GM12878 (cell line): ENCODE data around the gene ARSA. TPM values are rescaled to one million over a fixed set of nuclear protein-coding genes. Genes with fewer than 3 reads are reported as not detected.

Experiments
- BACH1 ChIP-seq: fragments of 450-650 bp; IDR thresholded peaks from 2 replicates; pipeline ENCODE4 v1.6.1; 2017; ENCODE audit warnings: mild to moderate bottlenecking, borderline replicate concordance
- BHLHE40 ChIP-seq, 2 experiments: fragments of 450-650 bp in 1 of 2; IDR thresholded peaks; 2 replicates each; pipeline ENCODE4 v1.6.1; 2011 to 2017; ENCODE audit warnings: low read depth in 2 of 2, borderline replicate concordance in 1 of 2, improper control_type of control experiment in 1 of 2, low read length in 1 of 2, mild to moderate bottlenecking in 1 of 2
- CBFB ChIP-seq: IDR thresholded peaks from 2 replicates; pipeline ENCODE4 v1.6.1; 2016; ENCODE audit warnings: antibody characterized with exemption, low read depth
- CREB1 ChIP-seq: IDR thresholded peaks from 2 replicates; pipeline ENCODE4 v1.6.1; 2012; ENCODE audit warnings: low read depth, mild to moderate bottlenecking, inconsistent platforms
- FOXK2 ChIP-seq: fragments of 450-650 bp; IDR thresholded peaks from 2 replicates; pipeline ENCODE4 v1.6.1; 2017; ENCODE audit warnings: mild to moderate bottlenecking, moderate library complexity
- GATAD2B ChIP-seq: fragments of 450-650 bp; conservative IDR thresholded peaks from 2 replicates; pipeline ENCODE4 v1.6.1; 2017; ENCODE audit warnings: low read depth, mild to moderate bottlenecking, moderate library complexity
- MAX ChIP-seq: IDR thresholded peaks from 2 replicates; pipeline ENCODE4 v1.6.1; 2012; ENCODE audit warnings: low read depth, low read length, improper control_type of control experiment
- NBN ChIP-seq: fragments of 450-650 bp; IDR thresholded peaks from 2 replicates; pipeline ENCODE4 v1.6.1; 2016
- NR2C1 ChIP-seq: fragments of 450-650 bp; IDR thresholded peaks from 2 replicates; pipeline ENCODE4 v1.6.1; 2017; ENCODE audit warnings: antibody characterized with exemption, mild to moderate bottlenecking, moderate library complexity
- NR2C2 ChIP-seq: IDR thresholded peaks from 2 replicates; pipeline ENCODE4 v1.6.1; 2011; ENCODE audit warnings: borderline replicate concordance, low read depth; ENCODE audit not compliant: control insufficient read depth, insufficient read length
- PKNOX1 ChIP-seq: fragments of 450-650 bp; IDR thresholded peaks from 2 replicates; pipeline ENCODE4 v1.6.1; 2016; ENCODE audit warnings: mild to moderate bottlenecking
- PML ChIP-seq: IDR thresholded peaks from 2 replicates; pipeline ENCODE4 v1.6.1; 2012; ENCODE audit warnings: low read length, inconsistent platforms
- POLR2AphosphoS5 ChIP-seq: IDR thresholded peaks from 2 replicates; pipeline ENCODE4 v1.6.1; 2011; ENCODE audit warnings: mild to moderate bottlenecking, low read length, inconsistent platforms
- RBBP5 ChIP-seq: fragments of 200-600 bp; sonication (generic); conservative IDR thresholded peaks from 2 replicates; pipeline ENCODE4 v1.6.1; 2016
- RELA ChIP-seq: fragments of 450-650 bp; IDR thresholded peaks from 2 replicates; pipeline ENCODE4 v1.8.0; 2014; ENCODE audit warnings: borderline replicate concordance; ENCODE audit not compliant: partially characterized antibody
- SKIL ChIP-seq: fragments of 450-650 bp; IDR thresholded peaks from 2 replicates; pipeline ENCODE4 v1.6.1; 2017; ENCODE audit warnings: mild to moderate bottlenecking, low read depth, inconsistent platforms; ENCODE audit not compliant: poor library complexity, severe bottlenecking
- SMARCA5 ChIP-seq: fragments of 450-650 bp; IDR thresholded peaks from 2 replicates; pipeline ENCODE4 v1.6.1; 2017; ENCODE audit warnings: mild to moderate bottlenecking
- SREBF2 ChIP-seq: IDR thresholded peaks from 2 replicates; pipeline ENCODE4 v1.6.1; 2012; ENCODE audit warnings: mild to moderate bottlenecking, low read length
- TAF1 ChIP-seq: IDR thresholded peaks from 2 replicates; pipeline ENCODE4 v1.6.1; 2011; ENCODE audit warnings: mild to moderate bottlenecking, low read depth, low read length, borderline replicate concordance
- TCF12 ChIP-seq: IDR thresholded peaks from 2 replicates; pipeline ENCODE4 v1.6.1; 2011; ENCODE audit warnings: low read depth, mild to moderate bottlenecking, low read length
- YY1 ChIP-seq: IDR thresholded peaks from 2 replicates; pipeline ENCODE4 v1.6.1; 2011; ENCODE audit warnings: low read depth, mild to moderate bottlenecking, low read length
- ZNF207 ChIP-seq: fragments of 450-650 bp; IDR thresholded peaks from 2 replicates; pipeline ENCODE4 v1.6.1; 2014; ENCODE audit warnings: antibody characterized with exemption, mild to moderate bottlenecking, borderline replicate concordance
- polyA plus RNA-seq, 11 experiments: library from polyadenylated mRNA; depleted of rRNA in 4 of 11; unstranded in 6 of 11; stranded (reverse) in 5 of 11; fragments of >200 nt; fragmentation: Nextera tagmentation in 4 of 11; fragmentation: Illumina TruSeq in 1 of 11; extraction: Ambion mirVana in 4 of 11; extraction: Trizol in 1 of 11; gene quantifications; 1 replicate in 1 of 11; 2 replicates in 10 of 11; pipeline versions ENCODE4 v1.2.1 to v1.2.3, GENCODE V29; 2011 to 2016; ENCODE audit warnings: inconsistent platforms in 2 of 11, missing spikeins in 2 of 11, low read depth in 1 of 11
- total RNA-seq, 4 experiments: library from RNA; depleted of rRNA in 3 of 4; stranded (reverse); fragments of >200 nt in 3 of 4; fragmentation: Illumina TruSeq in 1 of 4; extraction: Trizol in 1 of 4; gene quantifications; 2 replicates each; pipeline versions ENCODE4 v1.2.1 to v1.2.3, GENCODE V29; 2013 to 2021
- TF ChIP-seq, protein P1 (sequence below): fragments of 450-650 bp; conservative IDR thresholded peaks from 2 replicates; pipeline ENCODE4 v1.6.1; 2017; ENCODE audit warnings: mild to moderate bottlenecking, moderate library complexity
- TF ChIP-seq, protein P2 (sequence below): IDR thresholded peaks from 2 replicates; pipeline ENCODE4 v1.6.1; 2012; ENCODE audit warnings: low read depth, low read length, improper control_type of control experiment

The ARSA gene
- total and polyA plus RNA-seq, 10 of the 15 experiments (the other 5 are each of a cell fraction or from before 2014, with no cell fraction given): 0.39 to 26.3 (median 9.8) TPM

DNA sequence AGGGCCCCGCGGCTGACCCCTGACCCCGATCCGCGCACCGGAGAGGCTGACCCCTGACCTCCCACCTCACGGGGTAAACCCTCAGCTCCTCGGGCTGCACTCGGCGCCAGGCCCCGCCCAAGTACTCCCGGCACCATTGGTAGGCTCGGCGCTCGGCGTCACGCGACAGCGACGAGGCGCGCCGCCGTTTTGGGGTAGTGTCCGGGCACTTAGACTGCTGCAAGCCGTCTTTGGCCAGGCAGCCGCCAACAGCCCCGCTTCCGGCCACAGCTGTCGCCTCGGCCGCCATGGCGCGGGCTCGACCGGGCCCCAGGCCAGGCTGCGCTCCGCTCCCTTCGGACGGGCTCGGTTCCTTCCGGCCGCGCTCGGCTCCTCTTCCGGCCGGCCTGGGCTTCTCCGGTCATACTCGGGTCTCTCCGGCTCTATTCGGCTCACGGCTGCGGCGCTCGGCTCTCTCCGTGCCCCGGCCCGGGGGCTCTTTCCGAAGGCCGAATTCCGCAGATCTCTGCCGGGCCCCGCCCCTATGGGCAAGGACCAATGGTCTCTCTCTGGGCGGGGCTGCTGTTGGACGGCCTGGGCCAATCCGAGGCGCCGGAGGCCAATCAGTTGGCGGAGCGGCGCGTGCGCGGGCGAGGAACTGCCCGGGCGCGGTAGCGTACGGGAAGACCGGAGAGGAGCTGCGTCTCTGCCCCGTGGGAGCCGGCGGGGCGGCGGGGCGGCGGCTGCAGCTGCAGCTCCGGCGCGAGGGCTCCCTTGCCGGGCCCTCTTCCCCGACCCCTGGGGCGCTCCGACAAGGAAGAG is 45.3 kb downstream of the ARSA start, which contains the start of gene CHKB (continued):
- TF ChIP-seq SKIL (no peak), ZNF207 (peak; percentile 79; the same call in 1 of the 2 replicates), SMARCA5 (peak; percentile 48; the same call in 1 of the 2 replicates), TAF1 (peak; percentile 67; the same call in 1 of the 2 replicates), TCF12 (0 out of 2 replicates have a peak, but pooled peaks have one; percentile 39), MAX (0 out of 2 replicates have a peak, but pooled peaks have one; percentile 13), YY1 (peak; percentile 92), CBFB (0 out of 2 replicates have a peak, but pooled peaks have one; percentile 30), POLR2AphosphoS5 (peak; percentile 81), NR2C2 (peak; percentile 62), CREB1 (peak; percentile 88), PML (peak; percentile 85; the same call in 1 of the 2 replicates), FOXK2 (no peak), PKNOX1 (peak; percentile 61; the same call in 1 of the 2 replicates), GATAD2B (peak; percentile 63), BHLHE40 (IDR thresholded peaks at IDR 0.05; ENCODE audit: borderline replicate concordance in 1 of 2, low read depth in 2 of 2, low read length in 1 of 2) (peak; percentile 78 to 95), RELA (peak; percentile 46), RBBP5 (no peak), SREBF2 (no peak), BACH1 (peak; percentile 83), NBN (0 out of 2 replicates have a peak, but pooled peaks have one; percentile 41), NR2C1 (peak; percentile 96)
- TF ChIP-seq, protein P1, sequence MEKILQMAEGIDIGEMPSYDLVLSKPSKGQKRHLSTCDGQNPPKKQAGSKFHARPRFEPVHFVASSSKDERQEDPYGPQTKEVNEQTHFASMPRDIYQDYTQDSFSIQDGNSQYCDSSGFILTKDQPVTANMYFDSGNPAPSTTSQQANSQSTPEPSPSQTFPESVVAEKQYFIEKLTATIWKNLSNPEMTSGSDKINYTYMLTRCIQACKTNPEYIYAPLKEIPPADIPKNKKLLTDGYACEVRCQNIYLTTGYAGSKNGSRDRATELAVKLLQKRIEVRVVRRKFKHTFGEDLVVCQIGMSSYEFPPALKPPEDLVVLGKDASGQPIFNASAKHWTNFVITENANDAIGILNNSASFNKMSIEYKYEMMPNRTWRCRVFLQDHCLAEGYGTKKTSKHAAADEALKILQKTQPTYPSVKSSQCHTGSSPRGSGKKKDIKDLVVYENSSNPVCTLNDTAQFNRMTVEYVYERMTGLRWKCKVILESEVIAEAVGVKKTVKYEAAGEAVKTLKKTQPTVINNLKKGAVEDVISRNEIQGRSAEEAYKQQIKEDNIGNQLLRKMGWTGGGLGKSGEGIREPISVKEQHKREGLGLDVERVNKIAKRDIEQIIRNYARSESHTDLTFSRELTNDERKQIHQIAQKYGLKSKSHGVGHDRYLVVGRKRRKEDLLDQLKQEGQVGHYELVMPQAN: peak; percentile 79
- TF ChIP-seq, protein P2, sequence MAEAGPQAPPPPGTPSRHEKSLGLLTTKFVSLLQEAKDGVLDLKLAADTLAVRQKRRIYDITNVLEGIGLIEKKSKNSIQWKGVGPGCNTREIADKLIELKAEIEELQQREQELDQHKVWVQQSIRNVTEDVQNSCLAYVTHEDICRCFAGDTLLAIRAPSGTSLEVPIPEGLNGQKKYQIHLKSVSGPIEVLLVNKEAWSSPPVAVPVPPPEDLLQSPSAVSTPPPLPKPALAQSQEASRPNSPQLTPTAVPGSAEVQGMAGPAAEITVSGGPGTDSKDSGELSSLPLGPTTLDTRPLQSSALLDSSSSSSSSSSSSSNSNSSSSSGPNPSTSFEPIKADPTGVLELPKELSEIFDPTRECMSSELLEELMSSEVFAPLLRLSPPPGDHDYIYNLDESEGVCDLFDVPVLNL: peak; percentile 24; the same call in 1 of the 2 replicates
